GM12864 (cell line): ENCODE results near the gene FOXO3.

Experiments used
- DNase-seq: peaks from one replicate; pipeline ENCODE4 v3.0.0-alpha.2; 2011; ENCODE audit warnings: low read depth
- H3K4me3 ChIP-seq: 2 replicates; pipeline ENCODE4 v1.5.1; 2011; ENCODE audit warnings: mild to moderate bottlenecking, low read depth, low read length, control low read depth
- CTCF ChIP-seq: IDR thresholded peaks from 2 replicates; pipeline ENCODE4 v1.5.1; 2011; ENCODE audit warnings: low read depth, mild to moderate bottlenecking, moderate library complexity, low read length, control low read depth, inconsistent platforms; ENCODE audit errors: missing control alignments

FOXO3 gene

GRCh38 chr6:108581932-108582475, 21.3 kb downstream of the FOXO3 start:
- no peak for TF ChIP-seq CTCF
- DNase-seq: no peak
- no peak overlapping the region for H3K4me3 ChIP-seq

- H3K4me3 ChIP-seq: no peak overlapping the region
- no peak for TF ChIP-seq CTCF
- no peak for DNase-seq
Observed at GRCh38 chr6:108582618-108583017, 21.9 kb downstream of the FOXO3 start.

- TF ChIP-seq CTCF: no peak
- H3K4me3 ChIP-seq: no peak overlapping the region
- no peak for DNase-seq
Observed at GRCh38 chr6:108584323-108584722, 23.6 kb downstream of the FOXO3 start.

- H3K4me3 ChIP-seq: no peak overlapping the region
- no peak for TF ChIP-seq CTCF
- no peak for DNase-seq
Observed at GRCh38 chr6:108585359-108585758, 24.6 kb downstream of the FOXO3 start.

GRCh38 chr6:108585921-108586536, 25.3 kb downstream of the FOXO3 start:
- TF ChIP-seq CTCF: no peak
- no peak overlapping the region for H3K4me3 ChIP-seq
- no peak for DNase-seq

GRCh38 chr6:108587258-108588059, 26.7 kb downstream of the FOXO3 start:
- DNase-seq: no peak
- TF ChIP-seq CTCF: no peak
- no peak overlapping the region for H3K4me3 ChIP-seq
